SK-N-SH (cell line): Measurements from ENCODE around the gene EPB41L2. TPM values are rescaled to one million over a fixed set of nuclear protein-coding genes. Genes with fewer than 3 reads are reported as not detected.

Experiments used
- CTCF ChIA-PET: fragments of 300-600, 350-600 bp; formaldehyde crosslinking; extraction: SDS; loops from one replicate; lab custom pipeline; 2021; lab: Yijun Ruan, JAX
- POLR2A ChIA-PET: fragments of 350-600 bp; sonication (Branson Sonifier 250); formaldehyde crosslinking; extraction: SDS; loops from one replicate; lab custom pipeline; 2020; ENCODE audit warnings: antibody characterized with exemption, inconsistent platforms; lab: Yijun Ruan, JAX
- DNase-seq: peaks from one replicate; pipeline ENCODE4 v3.0.0; 2012
- H2AFZ ChIP-seq: fragments of 200-600 bp; sonication (generic); 2 replicates; pipeline ENCODE4 v1.8.1; 2016; ENCODE audit warnings: antibody characterized with exemption, mild to moderate bottlenecking, low read depth
- H3F3A ChIP-seq: fragments of 200-600 bp; sonication (generic); replicated peaks from 2 replicates; pipeline ENCODE3; 2016; ENCODE audit warnings: antibody characterized with exemption, mild to moderate bottlenecking; ENCODE audit not compliant: insufficient read depth
- H3K27ac ChIP-seq, 2 experiments: fragments of 200-500 bp in 1 of 2; fragments of 200-600 bp in 1 of 2; sonication (Bioruptor generic) in 1 of 2; sonication (generic), shearing (Covaris generic) in 1 of 2; 2 replicates each; pipeline versions ENCODE4 v1.5.1 to v1.6.1; 2014 to 2016; ENCODE audit warnings: low read depth in 2 of 2, inconsistent platforms in 1 of 2, low read length in 1 of 2, mild to moderate bottlenecking in 1 of 2, mixed read lengths in 1 of 2
- H3K27me3 ChIP-seq: fragments of 200-600 bp; sonication (generic), shearing (Covaris generic); 2 replicates; pipeline ENCODE4 v1.6.1; 2016; ENCODE audit warnings: mixed run types; ENCODE audit not compliant: insufficient read depth
- H3K36me3 ChIP-seq, 2 experiments: fragments of 200-500 bp in 1 of 2; fragments of 200-600 bp in 1 of 2; sonication (Bioruptor generic) in 1 of 2; sonication (generic) in 1 of 2; replicated peaks in 1 of 2; 2 replicates each; pipeline versions ENCODE3 to v1.5.1; 2014 to 2016; ENCODE audit warnings: low read length in 1 of 2, mild to moderate bottlenecking in 1 of 2; ENCODE audit not compliant: insufficient read depth in 2 of 2, control insufficient read depth in 1 of 2
- H3K4me1 ChIP-seq, 2 experiments: fragments of 200-500 bp in 1 of 2; fragments of 200-600 bp in 1 of 2; sonication (Bioruptor generic) in 1 of 2; sonication (generic), shearing (Covaris generic) in 1 of 2; 2 replicates each; pipeline versions ENCODE4 v1.5.1 to v1.6.1; 2014 to 2016; ENCODE audit warnings: low read depth in 1 of 2, low read length in 1 of 2, mixed run types in 1 of 2; ENCODE audit not compliant: insufficient read depth in 2 of 2, control insufficient read depth in 1 of 2
- H3K4me2 ChIP-seq: fragments of 200-600 bp; sonication (generic), shearing (Covaris generic); 2 replicates; pipeline ENCODE4 v1.6.1; 2017; ENCODE audit warnings: mixed run types
- H3K4me3 ChIP-seq, 2 experiments: fragments of 200-500 bp in 1 of 2; fragments of 200-600 bp in 1 of 2; sonication (Bioruptor generic) in 1 of 2; sonication (generic), shearing (Covaris generic) in 1 of 2; 2 replicates each; pipeline versions ENCODE4 v1.5.1 to v1.8.1; 2014 to 2016; ENCODE audit warnings: low read depth in 2 of 2, inconsistent platforms in 1 of 2, low read length in 1 of 2, mild to moderate bottlenecking in 1 of 2, mixed read lengths in 1 of 2, moderate library complexity in 1 of 2
- H3K79me2 ChIP-seq: fragments of 200-600 bp; sonication (generic); 2 replicates; pipeline ENCODE4 v1.8.1; 2017; ENCODE audit warnings: mild to moderate bottlenecking; ENCODE audit not compliant: insufficient read depth
- H3K9ac ChIP-seq: fragments of 200-600 bp; sonication (generic); 2 replicates; pipeline ENCODE4 v1.6.1; 2017; ENCODE audit warnings: mixed run types
- H3K9me2 ChIP-seq: fragments of 200-600 bp; sonication (generic); 2 replicates; pipeline ENCODE4 v1.6.1; 2017; ENCODE audit warnings: mixed run types
- H3K9me3 ChIP-seq: fragments of 200-600 bp; sonication (generic); 2 replicates; pipeline ENCODE4 v1.6.1; 2017; ENCODE audit warnings: mixed run types, mild to moderate bottlenecking, moderate library complexity
- H4K20me1 ChIP-seq: fragments of 200-600 bp; sonication (generic); 2 replicates; pipeline ENCODE4 v1.6.1; 2017; ENCODE audit warnings: mild to moderate bottlenecking, mixed run types; ENCODE audit not compliant: insufficient read depth
- EP300 ChIP-seq, 2 experiments: IDR thresholded peaks; 2 replicates each; pipeline versions ENCODE4 v1.4.0 to v1.6.1; 2012; ENCODE audit warnings: borderline replicate concordance in 1 of 2, low read depth in 1 of 2, low read length in 1 of 2
- EZH2phosphoT487 ChIP-seq: fragments of 200-600 bp; sonication (generic); IDR thresholded peaks from 2 replicates; pipeline ENCODE4 v1.6.1; 2017; ENCODE audit warnings: low read depth, mixed run types, mild to moderate bottlenecking, antibody characterized with exemption, moderate library complexity, borderline replicate concordance
- FOSL2 ChIP-seq: IDR thresholded peaks from 2 replicates; pipeline ENCODE4 v1.4.0; 2012; ENCODE audit warnings: low read depth, mild to moderate bottlenecking, moderate library complexity, borderline replicate concordance
- FOXM1 ChIP-seq: IDR thresholded peaks from 2 replicates; pipeline ENCODE4 v1.4.0; 2012; ENCODE audit warnings: low read depth, mild to moderate bottlenecking
- IRF3 ChIP-seq: fragments of 150-350 bp; IDR thresholded peaks from 2 replicates; pipeline ENCODE4 v1.6.1; 2016; ENCODE audit warnings: mild to moderate bottlenecking, low read depth, low read length
- MXI1 ChIP-seq: IDR thresholded peaks from 2 replicates; pipeline ENCODE4 v1.6.1; 2012; ENCODE audit warnings: mild to moderate bottlenecking, low read depth, low read length, improper control_type of control experiment
- NFIC ChIP-seq: IDR thresholded peaks from 2 replicates; pipeline ENCODE4 v1.4.0; 2012; ENCODE audit warnings: borderline replicate concordance
- PBX3 ChIP-seq: IDR thresholded peaks from 2 replicates; pipeline ENCODE4; 2012
- RCOR1 ChIP-seq: fragments of 150-350 bp; IDR thresholded peaks from 2 replicates; pipeline ENCODE4 v1.6.1; 2017; ENCODE audit warnings: antibody characterized with exemption, low read length
- REST ChIP-seq: IDR thresholded peaks from 2 replicates; pipeline ENCODE4 v1.6.1; 2012; ENCODE audit warnings: mild to moderate bottlenecking, low read depth, low read length, moderate library complexity
- RFX5 ChIP-seq: IDR thresholded peaks from 2 replicates; pipeline ENCODE4 v1.6.1; 2012; ENCODE audit warnings: mild to moderate bottlenecking, improper control_type of control experiment, low read length
- SIN3A ChIP-seq: IDR thresholded peaks from 2 replicates; pipeline ENCODE4 v1.6.1; 2012; ENCODE audit warnings: low read depth, mild to moderate bottlenecking, low read length, moderate library complexity, borderline replicate concordance
- SMC3 ChIP-seq: IDR thresholded peaks from 2 replicates; pipeline ENCODE4 v1.6.1; 2012; ENCODE audit warnings: low read depth, low read length, improper control_type of control experiment
- TAF1 ChIP-seq: IDR thresholded peaks from 2 replicates; pipeline ENCODE4 v1.6.1; 2012; ENCODE audit warnings: low read depth, mild to moderate bottlenecking, low read length, moderate library complexity, borderline replicate concordance
- TCF12 ChIP-seq: IDR thresholded peaks from 2 replicates; pipeline ENCODE4 v1.4.0; 2012
- YY1 ChIP-seq: IDR thresholded peaks from 2 replicates; pipeline ENCODE4 v1.4.0; 2012; ENCODE audit warnings: low read depth, mild to moderate bottlenecking
- WGBS: methylation state at CpG from one replicate; pipeline ENCODE4 v1.1.6; 2017; ENCODE audit warnings: low lambda C conversion rate; 5-methylcytosine and 5-hydroxymethylcytosine counted together
- polyA plus RNA-seq, 3 experiments: library from polyadenylated mRNA; depleted of rRNA; stranded (reverse); fragments of >200 nt; gene quantifications; 2 replicates each; pipeline ENCODE4 v1.2.3, GENCODE V29; 2012

Gene EPB41L2
- polyA plus RNA-seq, 1 of the 3 experiments (the other 2 are of a cell fraction): 1.4 TPM

GRCh38 chr6:130973521-130974277, 89.3 kb downstream of the EPB41L2 start:
- no peak overlapping the region for H3K27ac ChIP-seq
- no peaks in the 10 kb centered on the region for H3K36me3 ChIP-seq
- H3K4me2 ChIP-seq: no peak overlapping the region
- WGBS: 7% methylated on average over 3 of the region's 3 CpGs
- POLR2A ChIA-PET: no interaction called here
- H2AFZ ChIP-seq: no peak overlapping the region
- no peaks in the 10 kb centered on the region for H3F3A ChIP-seq
- H3K27me3 ChIP-seq: peaks cover 10% of the 10 kb centered on the region
- H4K20me1 ChIP-seq: no peaks in the 10 kb centered on the region
- no peaks in the 10 kb centered on the region for H3K9me3 ChIP-seq
- H3K4me1 ChIP-seq: peaks cover 0 to 4% of the 10 kb centered on the region in 2 experiments; a peak in 1 of 4 replicates
- CTCF ChIA-PET: no interaction called here
- no peaks in the 10 kb centered on the region for H3K9me2 ChIP-seq
- no peak for TF ChIP-seq RFX5
- TF ChIP-seq NFIC: no peak
- no peak for TF ChIP-seq MXI1
- TF ChIP-seq SIN3A: no peak
- no peak for TF ChIP-seq FOSL2
- no peak for TF ChIP-seq TCF12
- no peak for TF ChIP-seq SMC3
- no peak for TF ChIP-seq FOXM1
- no peak for TF ChIP-seq YY1
- no peak for TF ChIP-seq TAF1
- no peak for TF ChIP-seq IRF3
- TF ChIP-seq PBX3: no peak
- TF ChIP-seq, all 33 proteins: peak for 0
- Histone ChIP-seq H3K9ac (no peak overlapping the region), H3K4me3 (no peak overlapping the region), H3K79me2 (no peaks in the 10 kb centered on the region)
- no peak for DNase-seq

GRCh38 chr6:130971504-130971903, 91.5 kb downstream of the EPB41L2 start:
- no peaks in the 10 kb centered on the region for H3K36me3 ChIP-seq
- WGBS: 23% methylated on average over 3 of the region's 3 CpGs
- no peaks in the 10 kb centered on the region for H3K9me3 ChIP-seq
- H3K4me3 ChIP-seq: no peak overlapping the region
- no peaks in the 10 kb centered on the region for H3K9me2 ChIP-seq
- TF ChIP-seq EZH2phosphoT487 (no peak), TAF1 (no peak), RCOR1 (no peak), EP300 (IDR thresholded peaks at IDR 0.05; ENCODE audit: borderline replicate concordance in 1 of 2, low read depth in 1 of 2, low read length in 1 of 2) (no peak), REST (no peak)
- TF ChIP-seq, all 33 proteins: peak for 0
- POLR2A ChIA-PET: no interaction called here
- Histone ChIP-seq H3K4me2 (no peak overlapping the region), H4K20me1 (no peaks in the 10 kb centered on the region), H3K4me1 (peaks cover 0 to 8% of the 10 kb centered on the region in 2 experiments; a peak in 1 of 4 replicates), H3K9ac (no peak overlapping the region), H2AFZ (no peak overlapping the region), H3K27ac (no peak overlapping the region), H3K79me2 (no peaks in the 10 kb centered on the region), H3F3A (no peaks in the 10 kb centered on the region), H3K27me3 (peaks cover 11% of the 10 kb centered on the region)
- no peak for DNase-seq
- CTCF ChIA-PET: interaction anchor here (0.6 kb wide), 1 partner anchor 39 kb away, joined by 3 read pairs; no protein-coding TSS in a partner anchor
